Endothelial cell of umbilical vein (primary cell): ENCODE data around the gene NCEH1. TPM values are rescaled to one million over a fixed set of nuclear protein-coding genes. Genes with fewer than 3 reads are reported as not detected.

ENCODE experiments used
- BruUV-seq: library from RNA; stranded (reverse); fragments of 400-500 nt; replicated peaks from 2 replicates; lab custom pipeline; 2021; lab: Mats Ljungman, UMichigan
- CTCF ChIA-PET: fragments of 300-600, 350-600 bp; sonication (Branson Sonifier 250); formaldehyde crosslinking; loops from one replicate; lab custom pipeline; 2021; ENCODE audit warnings: antibody characterized with exemption, inconsistent platforms; lab: Charles Lee
- POLR2A ChIA-PET: fragments of 300-600, 350-600 bp; sonication (Branson Sonifier 250); formaldehyde crosslinking; loops from one replicate; lab custom pipeline; 2021; ENCODE audit warnings: antibody characterized with exemption, inconsistent platforms; lab: Charles Lee
- DNase-seq: peaks from one replicate; pipeline ENCODE4 v3.0.0-alpha.2; 2011; ENCODE audit warnings: low read depth, low spot score
- FAIRE-seq: peaks from 2 replicates; lab custom pipeline; 2011; peaks lifted over from hg19 to GRCh38; lab: Jason Lieb, UNC
- H2AFZ ChIP-seq: 2 replicates; pipeline ENCODE4 v1.6.0; 2012; ENCODE audit warnings: low read depth, low read length, control low read depth, inconsistent platforms
- H3K27ac ChIP-seq: 2 replicates; pipeline ENCODE4 v1.5.1; 2011; ENCODE audit warnings: low read depth, mild to moderate bottlenecking, control low read depth, low read length, moderate library complexity; ENCODE audit not compliant: insufficient read depth
- H3K27me3 ChIP-seq, 2 experiments: 2 replicates each; pipeline versions ENCODE4 v1.6.0 to v1.6.1; 2011; ENCODE audit warnings: low read length in 2 of 2, mixed read lengths in 1 of 2; ENCODE audit not compliant: control insufficient read depth in 2 of 2, insufficient read depth in 2 of 2
- H3K36me3 ChIP-seq, 2 experiments: 2 replicates in 1 of 2; 3 replicates in 1 of 2; pipeline ENCODE4 v1.5.1; 2011; ENCODE audit warnings: low read length in 2 of 2, mild to moderate bottlenecking in 1 of 2, moderate library complexity in 1 of 2; ENCODE audit not compliant: control insufficient read depth in 2 of 2, insufficient read depth in 2 of 2; ENCODE audit errors: extremely low read depth in 1 of 2
- H3K4me1 ChIP-seq: 3 replicates; pipeline ENCODE4 v1.5.1; 2011; ENCODE audit warnings: mild to moderate bottlenecking, low read length; ENCODE audit not compliant: control insufficient read depth, insufficient read depth; ENCODE audit errors: extremely low read depth
- H3K4me2 ChIP-seq: 2 replicates; pipeline ENCODE4 v1.6.1; 2011; ENCODE audit warnings: low read length, control low read depth, mixed read lengths; ENCODE audit not compliant: insufficient read depth
- H3K4me3 ChIP-seq, 3 experiments: fragments of 200-600 bp in 1 of 3; sonication (generic), shearing (Covaris generic) in 1 of 3; replicated peaks in 1 of 3; 2 replicates each; pipeline ENCODE4 v1.5.1; 2011 to 2016; ENCODE audit warnings: control low read depth in 3 of 3, low read length in 3 of 3, mild to moderate bottlenecking in 2 of 3, inconsistent platforms in 1 of 3, low read depth in 1 of 3, moderate library complexity in 1 of 3; ENCODE audit not compliant: insufficient read depth in 1 of 3
- H3K79me2 ChIP-seq: 2 replicates; pipeline ENCODE4 v1.6.0; 2012; ENCODE audit warnings: low read length, inconsistent platforms; ENCODE audit not compliant: control insufficient read depth, insufficient read depth
- H3K9ac ChIP-seq: replicated peaks from 2 replicates; pipeline ENCODE3; 2011; ENCODE audit warnings: low read length, control low read depth; ENCODE audit not compliant: insufficient read depth; ENCODE audit errors: extremely low read depth
- H3K9me1 ChIP-seq: replicated peaks from 3 replicates; pipeline ENCODE4 v1.6.0; 2011; ENCODE audit warnings: mild to moderate bottlenecking, low read length; ENCODE audit not compliant: control insufficient read depth, insufficient read depth; ENCODE audit errors: extremely low read depth
- H3K9me3 ChIP-seq: replicated peaks from 2 replicates; pipeline ENCODE4 v1.5.1; 2012; ENCODE audit warnings: low read length, inconsistent platforms; ENCODE audit not compliant: control insufficient read depth, insufficient read depth
- H4K20me1 ChIP-seq: replicated peaks from 2 replicates; pipeline ENCODE3; 2011; ENCODE audit warnings: mild to moderate bottlenecking, low read length; ENCODE audit not compliant: control insufficient read depth, insufficient read depth; ENCODE audit errors: extremely low read depth
- EZH2 ChIP-seq: IDR thresholded peaks from 2 replicates; pipeline ENCODE4 v1.6.1; 2012; ENCODE audit warnings: borderline replicate concordance, low read depth, mild to moderate bottlenecking, moderate library complexity, low read length, inconsistent platforms; ENCODE audit not compliant: severe bottlenecking
- FOS ChIP-seq: IDR thresholded peaks from 2 replicates; pipeline ENCODE4 v1.6.1; 2011; ENCODE audit warnings: mild to moderate bottlenecking, low read length, moderate library complexity, borderline replicate concordance; ENCODE audit not compliant: insufficient read depth
- GATA2 ChIP-seq: IDR thresholded peaks from 2 replicates; pipeline ENCODE4 v1.7.0; 2011; ENCODE audit warnings: low read depth, mild to moderate bottlenecking, moderate library complexity, mixed read lengths, low read length; ENCODE audit not compliant: insufficient read length, insufficient read depth
- JUN ChIP-seq: IDR thresholded peaks from 2 replicates; pipeline ENCODE4 v1.6.1; 2011; ENCODE audit warnings: borderline replicate concordance, low read depth; ENCODE audit not compliant: insufficient read length, insufficient read depth
- MYC ChIP-seq: IDR thresholded peaks from one replicate; pipeline ENCODE4 v1.6.1; 2011; ENCODE audit warnings: mild to moderate bottlenecking, low read depth, low read length
- POLR2A ChIP-seq: IDR thresholded peaks from 2 replicates; pipeline ENCODE4 v1.6.1; 2012; ENCODE audit warnings: low read depth, mild to moderate bottlenecking, control low read depth, low read length
- POLR2AphosphoS5 ChIP-seq: IDR thresholded peaks from 2 replicates; pipeline ENCODE4 v1.6.1; 2012; ENCODE audit warnings: low read depth, mild to moderate bottlenecking, control low read depth, low read length, moderate library complexity; ENCODE audit not compliant: insufficient read depth
- dilution Hi-C: fragments of 300-500 bp; cut with MboI; formaldehyde crosslinking; loops from one replicate; pipeline ENCODE4 v1.15.0; 2019; ENCODE audit warnings: low sequenced_read_pairs; ENCODE audit not compliant: extremely low pct_ligation_motif_present
- intact Hi-C: fragments of 100-400 bp; cut with micrococcal nuclease; formaldehyde crosslinking; loops from one replicate; pipeline ENCODE4 v1.10.0; 2022
- polyA plus RNA-seq, 4 experiments: library from polyadenylated mRNA; depleted of rRNA in 3 of 4; stranded (reverse) in 3 of 4; unstranded in 1 of 4; fragments of >200 nt; gene quantifications; 2 replicates each; pipeline versions ENCODE4 v1.2.1 to v1.2.3, GENCODE V29; 2011 to 2012; ENCODE audit warnings: missing spikeins in 1 of 4
- total RNA-seq: library from RNA; stranded (reverse); gene quantifications from 2 replicates; pipeline ENCODE4 v1.2.3, GENCODE V29; 2021
- TF ChIP-seq, protein P1 (sequence below): IDR thresholded peaks from 2 replicates; pipeline ENCODE4 v1.6.1; 2011; ENCODE audit not compliant: insufficient read depth, insufficient read length
- TF ChIP-seq, protein P2 (sequence below), 2 donors: IDR thresholded peaks; 1 replicate in 1 of 2; 2 replicates in 1 of 2; pipeline ENCODE4 v1.5.1; 2011; ENCODE audit warnings: low read length in 2 of 2, mild to moderate bottlenecking in 2 of 2, moderate library complexity in 2 of 2, control low read depth in 1 of 2, inconsistent platforms in 1 of 2, low read depth in 1 of 2; ENCODE audit not compliant: insufficient read depth in 1 of 2; ENCODE audit errors: extremely low read depth in 1 of 2

Gene NCEH1
- total and polyA plus RNA-seq, 2 donors (not counting 3 experiments of a cell fraction or from before 2014, with no cell fraction given): 10.0 to 20.3 TPM

DNA sequence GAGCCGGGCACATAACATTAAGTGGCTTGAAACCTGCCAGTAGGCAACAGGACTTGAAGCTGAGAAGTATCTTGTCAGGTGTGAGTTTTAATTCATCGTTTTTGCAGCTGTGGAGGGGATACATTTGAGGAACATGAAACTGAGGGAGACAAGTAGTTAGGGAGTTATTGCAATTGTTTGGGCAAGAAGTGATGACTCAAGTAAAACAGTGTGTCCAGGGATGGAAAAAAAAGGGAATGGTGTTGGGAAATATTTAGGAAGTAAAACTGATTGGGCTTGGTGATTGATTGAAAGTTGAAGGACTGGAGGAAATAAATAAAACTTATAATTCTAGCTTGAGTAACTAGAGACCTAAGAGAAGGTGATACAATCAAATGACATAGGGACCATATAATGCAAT, 85.5 kb downstream of the NCEH1 start:
- Histone ChIP-seq H3K79me2 (no peaks in the 10 kb centered on the region), H3K36me3 (no peaks in the 10 kb centered on the region), H3K9me3 (no peaks in the 10 kb centered on the region), H4K20me1 (no peaks in the 10 kb centered on the region), H3K9me1 (no peaks in the 10 kb centered on the region), H3K4me1 (peaks cover 16% of the 10 kb centered on the region), H3K4me3 (no peak overlapping the region), H3K4me2 (no peak overlapping the region), H3K9ac (no peak overlapping the region), H3K27me3 (no peaks in the 10 kb centered on the region), H2AFZ (no peak overlapping the region), H3K27ac (no peak overlapping the region)
- BruUV-seq: no TSS peak
- intact Hi-C loops: no loop called here
- POLR2A ChIA-PET: no interaction called here
- CTCF ChIA-PET: interaction anchor here (0.6 to 1.2 kb wide), 4 partner anchors 11 to 258 kb away, joined by 3 to 4 read pairs (median 3); no protein-coding TSS in a partner anchor
- TF ChIP-seq, protein P1, sequence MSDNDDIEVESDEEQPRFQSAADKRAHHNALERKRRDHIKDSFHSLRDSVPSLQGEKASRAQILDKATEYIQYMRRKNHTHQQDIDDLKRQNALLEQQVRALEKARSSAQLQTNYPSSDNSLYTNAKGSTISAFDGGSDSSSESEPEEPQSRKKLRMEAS: no peak
- TF ChIP-seq JUN (no peak), POLR2AphosphoS5 (no peak), FOS (no peak), GATA2 (no peak), POLR2A (no peak), EZH2 (no peak), MYC (no peak)
- TF ChIP-seq, protein P2, sequence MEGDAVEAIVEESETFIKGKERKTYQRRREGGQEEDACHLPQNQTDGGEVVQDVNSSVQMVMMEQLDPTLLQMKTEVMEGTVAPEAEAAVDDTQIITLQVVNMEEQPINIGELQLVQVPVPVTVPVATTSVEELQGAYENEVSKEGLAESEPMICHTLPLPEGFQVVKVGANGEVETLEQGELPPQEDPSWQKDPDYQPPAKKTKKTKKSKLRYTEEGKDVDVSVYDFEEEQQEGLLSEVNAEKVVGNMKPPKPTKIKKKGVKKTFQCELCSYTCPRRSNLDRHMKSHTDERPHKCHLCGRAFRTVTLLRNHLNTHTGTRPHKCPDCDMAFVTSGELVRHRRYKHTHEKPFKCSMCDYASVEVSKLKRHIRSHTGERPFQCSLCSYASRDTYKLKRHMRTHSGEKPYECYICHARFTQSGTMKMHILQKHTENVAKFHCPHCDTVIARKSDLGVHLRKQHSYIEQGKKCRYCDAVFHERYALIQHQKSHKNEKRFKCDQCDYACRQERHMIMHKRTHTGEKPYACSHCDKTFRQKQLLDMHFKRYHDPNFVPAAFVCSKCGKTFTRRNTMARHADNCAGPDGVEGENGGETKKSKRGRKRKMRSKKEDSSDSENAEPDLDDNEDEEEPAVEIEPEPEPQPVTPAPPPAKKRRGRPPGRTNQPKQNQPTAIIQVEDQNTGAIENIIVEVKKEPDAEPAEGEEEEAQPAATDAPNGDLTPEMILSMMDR (IDR thresholded peaks at IDR 0.05; ENCODE audit: extremely low read depth in 1 of 2, insufficient read depth in 1 of 2, low read depth in 1 of 2, low read length in 2 of 2): no peak
- DNase-seq (no peak), FAIRE-seq (no peak)
- dilution Hi-C loops: no loop called here
